ENCODE measurements around the gene CHRNA4. TPM values are rescaled to one million over a fixed set of nuclear protein-coding genes. Genes with fewer than 3 reads are reported as not detected.

Gene CHRNA4
- total and polyA plus RNA-seq, 10 of the 15 experiments (the other 5 are each of a cell fraction or from before 2014, with no cell fraction given): 0.04 to 0.41 (median 0.06) TPM; not detected in 5

- POLR2A ChIA-PET: no interaction called here
- no peaks in the 10 kb centered on the region for H4K20me1 ChIP-seq (ENCODE audit: control insufficient read depth, insufficient read depth)
- no peak overlapping the region for H3K4me3 ChIP-seq
- H2AFZ ChIP-seq (ENCODE audit: control insufficient read depth, low read depth, low read length): no peak overlapping the region
- no peak overlapping the region for H3K9ac ChIP-seq (ENCODE audit: control insufficient read depth, insufficient read depth, low read length)
- CTCF ChIA-PET: no interaction called here
- SMC1A ChIA-PET (ENCODE audit: uncharacterized antibody, unreplicated experiment): no interaction called here
- no peaks in the 10 kb centered on the region for H3K4me1 ChIP-seq (ENCODE audit: control insufficient read depth, insufficient read depth, low read length)
- WGBS (ENCODE audit: insufficient coverage, insufficient replicate concordance, low lambda C conversion rate, missing lambda C conversion rate): 43% methylated on average over 27 of the region's 29 CpGs
- no peak overlapping the region for H3K4me2 ChIP-seq (ENCODE audit: control insufficient read depth, insufficient read depth)
- BruUV-seq (replicated peaks): no TSS peak
- TF ChIP-seq E2F8 (IDR thresholded peaks at IDR 0.05; ENCODE audit: low read depth, partially characterized antibody) (no peak), IRF5 (IDR thresholded peaks at IDR 0.05; ENCODE audit: borderline replicate concordance) (no peak), RAD51 (IDR thresholded peaks at IDR 0.05) (no peak), FOXM1 (IDR thresholded peaks at IDR 0.05; ENCODE audit: low read depth, low read length) (no peak), RAD21 (IDR thresholded peaks at IDR 0.05; ENCODE audit: insufficient read depth, low read depth, low read length) (no peak), BCL11A (IDR thresholded peaks at IDR 0.05; ENCODE audit: low read depth, low read length) (no peak), NFYA (IDR thresholded peaks at IDR 0.05; ENCODE audit: borderline replicate concordance, low read depth, low read length) (no peak), MAX (IDR thresholded peaks at IDR 0.05; ENCODE audit: low read depth, low read length) (no peak), ZSCAN29 (IDR thresholded peaks at IDR 0.05) (no peak), POU2F2 (IDR thresholded peaks at IDR 0.05; ENCODE audit: borderline replicate concordance, low read depth, low read length) (no peak), PAX8 (IDR thresholded peaks at IDR 0.05) (no peak), ZBTB4 (CRISPR knock-in tag; IDR thresholded peaks at IDR 0.05) (no peak), ATF3 (IDR thresholded peaks at IDR 0.05; ENCODE audit: borderline replicate concordance, extremely low read depth, low read depth, low read length) (no peak)
- no peak for ATAC-seq
- no peak for DNase-seq (ENCODE audit: low read depth, low spot score)
- no peaks in the 10 kb centered on the region for H3K27me3 ChIP-seq (replicated peaks in 1 of 2; ENCODE audit: control insufficient read depth in 2 of 2, insufficient read depth in 2 of 2, low read length in 1 of 2)
- no peaks in the 10 kb centered on the region for H3K36me3 ChIP-seq (ENCODE audit: control insufficient read depth in 2 of 2, insufficient read depth in 2 of 2, low read length in 1 of 2)
- H3K9me3 ChIP-seq (replicated peaks; ENCODE audit: control insufficient read depth, insufficient read depth, low read length): no peaks in the 10 kb centered on the region
- no peaks in the 10 kb centered on the region for H3K79me2 ChIP-seq (ENCODE audit: control insufficient read depth, insufficient read depth, low read length)
- no peak for FAIRE-seq
- intact Hi-C loops (cut with micrococcal nuclease; ENCODE audit: unreplicated experiment): no loop called here
- no peak overlapping the region for H3K27ac ChIP-seq (ENCODE audit: control insufficient read depth, insufficient read depth)
- RAD21 ChIA-PET (ENCODE audit: unreplicated experiment): no interaction called here
- in situ Hi-C loops (cut with MboI): no loop called here
These were observed 40.4 kb upstream of the CHRNA4 start for GRCh38 chr20:63401384-63402110.
